Upper lobe of left lung (tissue), 4 donors: Measurements from ENCODE around the gene MED25.

ENCODE experiments used
- CTCF ChIP-seq, 6 experiments: fragments of 450-650 bp in 4 of 6; fragments of 200-600 bp in 2 of 6; sonication (generic) in 2 of 6; IDR thresholded peaks; one replicate each; pipeline ENCODE4 v1.5.1; 2016 to 2019; ENCODE audit warnings: antibody characterized with exemption in 6 of 6
- POLR2A ChIP-seq, 4 donors: fragments of 450-650 bp; IDR thresholded peaks; one replicate each; pipeline ENCODE4 v1.5.1; 2016 to 2017; ENCODE audit warnings: antibody characterized with exemption in 4 of 4, mild to moderate bottlenecking in 2 of 4
- POLR2AphosphoS5 ChIP-seq, 2 donors: sonication (generic); formaldehyde crosslinking; IDR thresholded peaks; one replicate each; pipeline ENCODE4 v1.5.1; 2017; ENCODE audit warnings: antibody characterized with exemption in 2 of 2

- no peak for TF ChIP-seq CTCF (IDR thresholded peaks at IDR 0.05)
- TF ChIP-seq POLR2A (IDR thresholded peaks at IDR 0.05), result no peak
- TF ChIP-seq POLR2AphosphoS5 (IDR thresholded peaks at IDR 0.05), result no peak
Observed at GRCh38 chr19:49809941-49810389, 8.1 kb upstream of the MED25 start.
